ENCODE measurements around the gene SLCO2B1. TPM values are rescaled to one million over a fixed set of nuclear protein-coding genes. Genes with fewer than 3 reads are reported as not detected.

Gene SLCO2B1
- total RNA-seq, 4 donors from 2014 or later = 51.5 to 151 (median 106) TPM

GRCh38 chr11:75229466-75229865 lies 78.6 kb downstream of the SLCO2B1 start:
- ATAC-seq (ENCODE audit: low FRiP score) (no peak), DNase-seq (ENCODE audit: low spot score) (no peak)
- no peak for TF ChIP-seq CTCF (IDR thresholded peaks at IDR 0.05)

GRCh38 chr11:75230621-75231020 lies 79.7 kb downstream of the SLCO2B1 start:
- DNase-seq (ENCODE audit: low spot score) (no peak), ATAC-seq (ENCODE audit: low FRiP score) (no peak)
- TF ChIP-seq CTCF (IDR thresholded peaks at IDR 0.05) = no peak

- DNase-seq (ENCODE audit: low spot score) (no peak), ATAC-seq (ENCODE audit: low FRiP score) (no peak)
- no peak for TF ChIP-seq CTCF (IDR thresholded peaks at IDR 0.05)
Observed at GRCh38 chr11:75233754-75234172, 82.9 kb downstream of the SLCO2B1 start.

GRCh38 chr11:75236062-75236461 lies 85.2 kb downstream of the SLCO2B1 start:
- no peak for DNase-seq (ENCODE audit: low spot score)
- ATAC-seq (ENCODE audit: low FRiP score) = no peak
- TF ChIP-seq CTCF (IDR thresholded peaks at IDR 0.05) = no peak

- no peak for DNase-seq (ENCODE audit: low spot score)
- no peak for ATAC-seq (ENCODE audit: low FRiP score)
- no peak for TF ChIP-seq CTCF (IDR thresholded peaks at IDR 0.05)
Observed at GRCh38 chr11:75237050-75237449, 86.1 kb downstream of the SLCO2B1 start.

- TF ChIP-seq CTCF (IDR thresholded peaks at IDR 0.05) = no peak
- ATAC-seq (ENCODE audit: low FRiP score) (no peak), DNase-seq (ENCODE audit: low spot score) (no peak)
Observed at GRCh38 chr11:75238595-75239440, 87.9 kb downstream of the SLCO2B1 start.
